ENCODE measurements around the gene PHF19. TPM values are rescaled to one million over a fixed set of nuclear protein-coding genes. Genes with fewer than 3 reads are reported as not detected.

Gene PHF19
- total and polyA plus RNA-seq, 10 of the 15 experiments (the other 5 are each of a cell fraction or from before 2014, with no cell fraction given): 26.0 to 133 (median 87.7) TPM

DNA sequence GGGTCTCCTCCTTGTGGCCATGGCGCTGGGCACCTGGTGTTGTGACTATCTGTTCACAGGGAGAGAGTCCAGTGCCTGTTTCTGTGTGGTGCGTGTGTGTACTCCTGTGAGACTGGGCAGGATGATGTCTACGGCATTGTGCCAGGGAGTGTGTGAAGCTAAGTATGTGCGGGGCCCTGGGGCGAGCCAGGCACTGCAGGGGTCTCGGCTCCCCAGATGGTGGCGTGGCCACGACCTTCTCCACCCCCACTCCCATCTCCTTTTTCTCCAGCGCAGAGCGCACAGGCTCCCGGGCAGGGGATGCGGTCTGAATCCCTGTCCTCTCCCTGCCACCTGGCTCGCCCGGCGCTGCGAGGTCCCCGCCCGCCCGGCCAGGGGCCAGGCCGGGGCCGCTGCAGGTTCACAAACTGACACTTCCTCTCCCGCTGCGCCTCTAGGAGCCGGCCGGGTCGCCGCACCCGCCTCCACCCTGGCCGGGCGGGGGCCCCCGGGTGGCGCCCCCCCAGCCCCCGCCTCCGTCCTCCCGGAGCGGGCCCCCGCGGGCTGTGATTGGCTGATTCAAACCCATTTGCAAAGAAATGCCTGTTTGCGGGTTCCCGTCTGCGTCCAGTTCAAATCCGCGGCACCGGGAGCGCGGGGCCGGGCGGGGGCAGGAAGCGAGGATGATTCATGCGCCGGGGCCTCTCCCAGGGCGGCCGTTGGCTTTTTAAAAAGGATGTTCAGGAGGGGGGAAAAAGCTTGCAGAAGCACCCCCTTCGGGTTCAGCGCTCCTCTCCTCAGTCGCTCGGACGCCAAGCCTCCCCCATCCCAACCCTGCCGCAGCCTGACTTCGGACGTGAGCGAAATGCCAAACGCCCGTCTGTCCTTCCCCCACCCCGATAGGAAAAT is 790 bp downstream of the PHF19 start:
- peak overlapping the region; percentile 70 for H2AFZ ChIP-seq (ENCODE audit: control insufficient read depth, low read depth, low read length)
- H3K27ac ChIP-seq (ENCODE audit: control insufficient read depth, insufficient read depth): peak overlapping the region; percentile 93
- ChIA-PET CTCF (interaction anchor here (1.0 to 1.7 kb wide), 3 partner anchors 10 to 184 kb away, joined by 3 to 4 read pairs (median 3); no protein-coding TSS in a partner anchor), RAD21 (ENCODE audit: unreplicated experiment) (interaction anchor here (1.3 to 2.8 kb wide), 3 partner anchors 16 to 55 kb away, joined by 3 to 7 read pairs (median 4); no protein-coding TSS in a partner anchor), SMC1A (ENCODE audit: uncharacterized antibody, unreplicated experiment) (interaction anchor here (0.7 to 2.4 kb wide), 5 partner anchors 10 to 64 kb away, joined by 3 to 5 read pairs (median 3); no protein-coding TSS in a partner anchor), POLR2A (interaction anchor here (1.0 to 8.2 kb wide), 6 partner anchors 15 to 65 kb away, joined by 3 to 75 read pairs (median 4); no protein-coding TSS in a partner anchor)
- WGBS (ENCODE audit: insufficient coverage, insufficient replicate concordance, low lambda C conversion rate, missing lambda C conversion rate): 2% methylated on average over 60 of the region's 65 CpGs
- BruUV-seq (replicated peaks): no TSS peak
- in situ Hi-C loops (cut with MboI): no loop called here
- peak overlapping the region; percentile 94 for H3K4me2 ChIP-seq (ENCODE audit: control insufficient read depth, insufficient read depth)
- intact Hi-C loops (cut with micrococcal nuclease; ENCODE audit: unreplicated experiment): loop anchor here (1.0 to 5.0 kb wide), 3 partner anchors 16 to 84 kb away; partner anchors contain the start of gene FBXW2
- peak overlapping the region; percentile 92 for H3K9ac ChIP-seq (ENCODE audit: control insufficient read depth, insufficient read depth, low read length)
- FAIRE-seq (no peak), DNase-seq (ENCODE audit: low read depth, low spot score) (no peak), ATAC-seq (peak; percentile 80)
- H4K20me1 ChIP-seq (ENCODE audit: control insufficient read depth, insufficient read depth): no peaks in the 10 kb centered on the region
- no peaks in the 10 kb centered on the region for H3K27me3 ChIP-seq (replicated peaks in 1 of 2; ENCODE audit: control insufficient read depth in 2 of 2, insufficient read depth in 2 of 2, low read length in 1 of 2)
- peaks cover 16 to 24% of the 10 kb centered on the region in 2 experiments for H3K36me3 ChIP-seq (ENCODE audit: control insufficient read depth in 2 of 2, insufficient read depth in 2 of 2, low read length in 1 of 2)
- peaks cover 39% of the 10 kb centered on the region for H3K79me2 ChIP-seq (ENCODE audit: control insufficient read depth, insufficient read depth, low read length)
- peak overlapping the region; percentile 92 for H3K4me3 ChIP-seq
- peaks cover 27% of the 10 kb centered on the region for H3K4me1 ChIP-seq (ENCODE audit: control insufficient read depth, insufficient read depth, low read length)
- H3K9me3 ChIP-seq (replicated peaks; ENCODE audit: control insufficient read depth, insufficient read depth, low read length): no peaks in the 10 kb centered on the region
- TF ChIP-seq, protein P1, sequence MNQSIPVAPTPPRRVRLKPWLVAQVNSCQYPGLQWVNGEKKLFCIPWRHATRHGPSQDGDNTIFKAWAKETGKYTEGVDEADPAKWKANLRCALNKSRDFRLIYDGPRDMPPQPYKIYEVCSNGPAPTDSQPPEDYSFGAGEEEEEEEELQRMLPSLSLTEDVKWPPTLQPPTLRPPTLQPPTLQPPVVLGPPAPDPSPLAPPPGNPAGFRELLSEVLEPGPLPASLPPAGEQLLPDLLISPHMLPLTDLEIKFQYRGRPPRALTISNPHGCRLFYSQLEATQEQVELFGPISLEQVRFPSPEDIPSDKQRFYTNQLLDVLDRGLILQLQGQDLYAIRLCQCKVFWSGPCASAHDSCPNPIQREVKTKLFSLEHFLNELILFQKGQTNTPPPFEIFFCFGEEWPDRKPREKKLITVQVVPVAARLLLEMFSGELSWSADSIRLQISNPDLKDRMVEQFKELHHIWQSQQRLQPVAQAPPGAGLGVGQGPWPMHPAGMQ (IDR thresholded peaks at IDR 0.05; ENCODE audit: borderline replicate concordance): no peak
- TF ChIP-seq NFYB (IDR thresholded peaks at IDR 0.05; ENCODE audit: insufficient read depth, low read depth, low read length) (peak; percentile 92), SP1 (IDR thresholded peaks at IDR 0.05; ENCODE audit: low read depth, low read length) (peak; percentile 14), HDAC2 (IDR thresholded peaks at IDR 0.05) (no peak), KAT2A (conservative IDR thresholded peaks at IDR 0.05; ENCODE audit: control insufficient read depth, low read depth, low read length) (no peak), SRF (IDR thresholded peaks at IDR 0.05; ENCODE audit: low read depth in 2 of 2, low read length in 2 of 2) (no peak), TBL1XR1 (IDR thresholded peaks at IDR 0.05; ENCODE audit: low read depth, low read length) (no peak), STAT1 (conservative IDR thresholded peaks at IDR 0.05) (no peak), BHLHE40 (IDR thresholded peaks at IDR 0.05; ENCODE audit: borderline replicate concordance in 1 of 2, low read depth in 2 of 2, low read length in 1 of 2) (peak; percentile 10 to 37; a peak in 1 of 4 replicates), NFIC (IDR thresholded peaks at IDR 0.05; ENCODE audit: low read depth, low read length) (no peak), BACH1 (IDR thresholded peaks at IDR 0.05; ENCODE audit: borderline replicate concordance) (peak; percentile 39; the same call in 1 of the 2 replicates), SMC3 (IDR thresholded peaks at IDR 0.05; ENCODE audit: borderline replicate concordance, low read length) (no peak), ESRRA (IDR thresholded peaks at IDR 0.05; ENCODE audit: low read length) (no peak), NR2C1 (IDR thresholded peaks at IDR 0.05) (peak; percentile 39; the same call in 1 of the 2 replicates), FOXM1 (IDR thresholded peaks at IDR 0.05; ENCODE audit: low read depth, low read length) (no peak)
- TF ChIP-seq, protein P2, sequence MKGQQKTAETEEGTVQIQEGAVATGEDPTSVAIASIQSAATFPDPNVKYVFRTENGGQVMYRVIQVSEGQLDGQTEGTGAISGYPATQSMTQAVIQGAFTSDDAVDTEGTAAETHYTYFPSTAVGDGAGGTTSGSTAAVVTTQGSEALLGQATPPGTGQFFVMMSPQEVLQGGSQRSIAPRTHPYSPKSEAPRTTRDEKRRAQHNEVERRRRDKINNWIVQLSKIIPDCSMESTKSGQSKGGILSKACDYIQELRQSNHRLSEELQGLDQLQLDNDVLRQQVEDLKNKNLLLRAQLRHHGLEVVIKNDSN (IDR thresholded peaks at IDR 0.05; ENCODE audit: borderline replicate concordance, extremely low read length, insufficient read depth, low read depth, low read length): no peak

Measured in GM12878 (cell line).